Effector memory CD4-positive, alpha-beta T cell (primary cell): ENCODE measurements around the gene SIRT3.
"Not testable (repeated sequence)": the region's sequence is repeated elsewhere in the genome, so short reads cannot be mapped to it uniquely, and the experiment has no call there.

Experiments
- DNase-seq, 3 donors: peaks; one replicate each; pipeline ENCODE4 v3.0.0-alpha.2; 2020
- H3K27ac ChIP-seq: 2 replicates; pipeline ENCODE4 v1.7.0; 2013; ENCODE audit warnings: mild to moderate bottlenecking, low read length, moderate library complexity; ENCODE audit not compliant: insufficient read depth, poor library complexity, severe bottlenecking
- H3K27me3 ChIP-seq: replicated peaks from 2 replicates; pipeline ENCODE4 v1.7.0; 2013; ENCODE audit warnings: mild to moderate bottlenecking, low read length; ENCODE audit not compliant: insufficient read depth, control insufficient read depth, poor library complexity, severe bottlenecking
- H3K36me3 ChIP-seq: 2 replicates; pipeline ENCODE4 v1.7.0; 2013; ENCODE audit warnings: mild to moderate bottlenecking, low read length, moderate library complexity; ENCODE audit not compliant: control insufficient read depth, insufficient read depth
- H3K4me1 ChIP-seq: 2 replicates; pipeline ENCODE4 v1.7.0; 2013; ENCODE audit warnings: low read length, mild to moderate bottlenecking; ENCODE audit not compliant: control insufficient read depth, insufficient read depth, poor library complexity, severe bottlenecking
- H3K4me3 ChIP-seq: 2 replicates; pipeline ENCODE4 v1.7.0; 2013; ENCODE audit warnings: low read length, low read depth, mild to moderate bottlenecking; ENCODE audit not compliant: insufficient read depth, poor library complexity, severe bottlenecking
- H3K9me3 ChIP-seq: 2 replicates; pipeline ENCODE4 v1.7.0; 2013; ENCODE audit warnings: mild to moderate bottlenecking, low read length, moderate library complexity; ENCODE audit not compliant: control insufficient read depth

The SIRT3 gene

GRCh38 chr11:196786-197731 lies 39.1 kb downstream of the SIRT3 start:
- Histone ChIP-seq H3K4me3 (no peak overlapping the region), H3K27me3 (no peaks in the 10 kb centered on the region), H3K36me3 (no peaks in the 10 kb centered on the region), H3K9me3 (no peaks in the 10 kb centered on the region), H3K4me1 (peaks cover 6% of the 10 kb centered on the region), H3K27ac (no peak overlapping the region)
- no peak for DNase-seq

- not testable (repeated sequence) for H3K27me3 ChIP-seq, H3K9me3 ChIP-seq, H3K4me3 ChIP-seq, DNase-seq, H3K27ac ChIP-seq, H3K36me3 ChIP-seq, H3K4me1 ChIP-seq
Measured at GRCh38 chr11:193481-193880, 42.7 kb downstream of the SIRT3 start.

- not testable (repeated sequence) for DNase-seq, H3K27ac ChIP-seq, H3K36me3 ChIP-seq, H3K4me1 ChIP-seq, H3K4me3 ChIP-seq, H3K9me3 ChIP-seq, H3K27me3 ChIP-seq
Measured at GRCh38 chr11:192674-193128, 43.4 kb downstream of the SIRT3 start, which contains the start of gene SCGB1C1. Gene SCGB1C1 (plus strand): TSS chr11:193078. CDS start chr11:193100, 22 bp downstream.

GRCh38 chr11:191490-192478 lies 44.4 kb downstream of the SIRT3 start:
- not testable (repeated sequence) for H3K4me3 ChIP-seq, H3K27me3 ChIP-seq, H3K36me3 ChIP-seq, H3K4me1 ChIP-seq, H3K27ac ChIP-seq, H3K9me3 ChIP-seq
- peak in 2 of 3 donors; percentile 25 to 41 for DNase-seq

GRCh38 chr11:190546-190945 lies 45.6 kb downstream of the SIRT3 start:
- not testable (repeated sequence) for H3K9me3 ChIP-seq, H3K4me1 ChIP-seq, H3K27ac ChIP-seq, H3K4me3 ChIP-seq, DNase-seq, H3K36me3 ChIP-seq, H3K27me3 ChIP-seq

GRCh38 chr11:189843-190311 lies 46.3 kb downstream of the SIRT3 start:
- H3K36me3 ChIP-seq, H3K27ac ChIP-seq, H3K27me3 ChIP-seq, H3K9me3 ChIP-seq, H3K4me1 ChIP-seq, H3K4me3 ChIP-seq: not testable (repeated sequence)
- DNase-seq = peak in 2 of 3 donors; percentile 26 to 38

DNA sequence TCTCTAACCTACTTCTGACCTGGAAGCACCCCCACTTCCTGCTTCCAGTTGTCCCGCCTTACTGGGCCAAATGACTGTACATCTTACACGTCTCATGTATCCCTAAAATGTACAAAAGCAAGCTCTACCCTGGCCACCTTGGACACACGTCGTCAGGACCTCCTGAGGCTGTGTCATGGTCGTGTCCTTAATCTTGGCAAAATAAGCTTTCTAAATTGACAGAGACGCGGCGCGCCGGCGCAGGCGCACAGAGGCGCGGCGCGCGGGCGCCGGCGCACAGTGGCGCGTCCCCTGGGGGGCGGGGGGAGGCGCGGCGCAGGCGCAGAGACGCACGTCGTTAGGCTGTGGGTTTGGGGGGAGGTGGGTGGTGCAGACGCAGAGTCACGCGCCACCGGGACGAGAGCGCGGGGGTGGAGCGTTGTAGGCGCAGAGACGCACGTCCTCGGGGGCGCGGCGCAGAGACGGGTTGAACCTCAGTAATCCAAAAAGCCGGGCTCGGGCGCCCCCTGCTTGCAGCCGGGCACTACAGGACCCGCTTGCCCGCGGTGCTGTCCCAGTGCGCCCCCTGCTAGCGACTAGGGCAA lies 46.9 kb downstream of the SIRT3 start:
- H3K36me3 ChIP-seq, H3K27ac ChIP-seq, H3K4me1 ChIP-seq, DNase-seq, H3K9me3 ChIP-seq, H3K4me3 ChIP-seq, H3K27me3 ChIP-seq: not testable (repeated sequence)

GRCh38 chr11:180242-180641 lies 55.9 kb downstream of the SIRT3 start:
- not testable (repeated sequence) for H3K36me3 ChIP-seq, H3K9me3 ChIP-seq, H3K27ac ChIP-seq, H3K27me3 ChIP-seq, DNase-seq, H3K4me3 ChIP-seq, H3K4me1 ChIP-seq
